ENCODE measurements around the gene TBL1X. TPM values are rescaled to one million over a fixed set of nuclear protein-coding genes. Genes with fewer than 3 reads are reported as not detected.

TBL1X gene
- total and polyA plus RNA-seq, 2 of the 4 experiments (the other 2 are of a cell fraction) = 16.2 to 20.8 TPM

- Histone ChIP-seq H3K18ac (ENCODE audit: low read depth, low read length) (no peak overlapping the region), H2BK5ac (ENCODE audit: low read depth, low read length, poor library complexity, severe bottlenecking) (no peak overlapping the region), H2AK9ac (replicated peaks; ENCODE audit: low read depth, low read length, poor library complexity) (no peak overlapping the region), H4K8ac (ENCODE audit: low read depth in 2 of 2, low read length in 2 of 2) (peak overlapping the region in 1 of 2 experiments; percentile 22; a peak in 1 of 4 replicates), H3K9ac (ENCODE audit: low read depth, low read length) (no peak overlapping the region), H3K14ac (replicated peaks; ENCODE audit: low read depth, low read length) (no peak overlapping the region), H3K9me1 (ENCODE audit: insufficient read depth, low read length) (peaks cover 9% of the 10 kb centered on the region; the same call in 1 of the 2 replicates), H2BK120ac (ENCODE audit: low read depth, low read length) (no peak overlapping the region), H2BK15ac (ENCODE audit: low read depth, low read length) (no peak overlapping the region), H4K20me1 (ENCODE audit: insufficient read depth, low read length) (no peaks in the 10 kb centered on the region), H4K91ac (ENCODE audit: insufficient read depth, low read depth, low read length) (no peak overlapping the region), H4K5ac (ENCODE audit: low read depth, low read length) (no peak overlapping the region), H3K27ac (ENCODE audit: insufficient read depth, low read length) (no peak overlapping the region), H3K23ac (ENCODE audit: low read depth, low read length) (no peak overlapping the region), H3K9me3 (ENCODE audit: control insufficient read depth, insufficient read depth, low read length) (peaks cover 2% of the 10 kb centered on the region; the same call in 1 of the 2 replicates), H2AFZ (replicated peaks; ENCODE audit: low read length, poor library complexity) (no peak overlapping the region), H3K79me1 (ENCODE audit: low read depth in 1 of 2, low read length in 2 of 2) (peaks cover 6 to 33% of the 10 kb centered on the region in 2 experiments), H3K27me3 (ENCODE audit: control insufficient read depth, insufficient read depth, low read length) (no peaks in the 10 kb centered on the region), H3K4ac (ENCODE audit: low read depth, low read length) (no peak overlapping the region), H3K36me3 (ENCODE audit: control insufficient read depth, insufficient read depth, low read length) (peaks cover 3% of the 10 kb centered on the region; the same call in 1 of the 2 replicates), H3K4me1 (ENCODE audit: control insufficient read depth, insufficient read depth, low read length) (0 out of 2 replicates have a peak, but pooled peaks cover 4% of the 10 kb centered on the region), H3K56ac (ENCODE audit: extremely low read depth, insufficient read depth, low read length) (no peak overlapping the region), H2BK20ac (ENCODE audit: low read depth, low read length) (no peak overlapping the region), H3K4me3 (ENCODE audit: insufficient read depth, low read depth, low read length) (no peak overlapping the region), H3K4me2 (ENCODE audit: low read depth, low read length) (no peak overlapping the region), H2AK5ac (ENCODE audit: low read depth, low read length) (no peak overlapping the region)
- intact Hi-C loops (cut with micrococcal nuclease) (no loop called here), dilution Hi-C loops (cut with HindIII; ENCODE audit: low sequenced_read_pairs, unreplicated experiment) (no loop called here), in situ Hi-C loops (cut with MboI; ENCODE audit: low sequenced_read_pairs) (no loop called here)
- TF ChIP-seq SMC3 (IDR thresholded peaks at IDR 0.05; ENCODE audit: low read depth, low read length) = no peak
- TF ChIP-seq POLR2A (IDR thresholded peaks at IDR 0.05; ENCODE audit: low read depth, low read length) = no peak
- TF ChIP-seq NFE2L2 (IDR thresholded peaks at IDR 0.05; ENCODE audit: low read depth, low read length) = no peak
- no peak for TF ChIP-seq MAZ (IDR thresholded peaks at IDR 0.05; ENCODE audit: borderline replicate concordance, low read depth, low read length)
- TF ChIP-seq RFX5 (IDR thresholded peaks at IDR 0.05; ENCODE audit: low read depth, low read length) = no peak
- no peak for TF ChIP-seq CEBPB (IDR thresholded peaks at IDR 0.05; ENCODE audit: low read depth, low read length)
- TF ChIP-seq MXI1 (IDR thresholded peaks at IDR 0.05; ENCODE audit: borderline replicate concordance, low read depth, low read length) = no peak
- no peak for TF ChIP-seq FOS (IDR thresholded peaks at IDR 0.05; ENCODE audit: low read depth, low read length)
- TF ChIP-seq RCOR1 (IDR thresholded peaks at IDR 0.05; ENCODE audit: insufficient replicate concordance, low read length) = no peak
- no peak for TF ChIP-seq MAFK (IDR thresholded peaks at IDR 0.05; ENCODE audit: low read depth, low read length)
- no peak for TF ChIP-seq RAD21 (IDR thresholded peaks at IDR 0.05; ENCODE audit: low read length)
- no peak for TF ChIP-seq BHLHE40 (IDR thresholded peaks at IDR 0.05; ENCODE audit: low read depth, low read length)
- no peak for TF ChIP-seq CTCF (conservative IDR thresholded peaks at IDR 0.05; ENCODE audit: low read depth, low read length)
- no peak for TF ChIP-seq USF2 (IDR thresholded peaks at IDR 0.05; ENCODE audit: low read depth, low read length)
- TF ChIP-seq CHD1 (IDR thresholded peaks at IDR 0.05; ENCODE audit: low read depth, low read length) = no peak
- no peak for TF ChIP-seq ELK1 (IDR thresholded peaks at IDR 0.05; ENCODE audit: borderline replicate concordance, low read depth, low read length)
- CTCF ChIA-PET = no interaction called here
- POLR2A ChIA-PET (ENCODE audit: unreplicated experiment) = no interaction called here
- ATAC-seq (ENCODE audit: low read depth) = no peak
- 20% methylated on average over 1 of the region's 6 CpGs; no CpG with 5 or more reads in 1 of the 2 experiments for WGBS, 2 experiments (ENCODE audit: extremely low coverage in 2 of 2, insufficient read length in 1 of 2)
- no TSS peak for BruUV-seq (replicated peaks)
- no peak for DNase-seq
These were observed 199.4 kb downstream of the TBL1X start for GRCh38 chrX:9664224-9664623.

Data from IMR-90 (cell line).